Nephron (organoid): ENCODE data around the gene LRRC10B.

Experiments used
- H3K27ac Mint-ChIP-seq, 3 experiments: 2 replicates each; pipeline ENCODE4 v1.8.0; 2020; ENCODE audit warnings: mixed read lengths in 3 of 3, mild to moderate bottlenecking in 2 of 3, moderate library complexity in 1 of 3
- H3K27me3 Mint-ChIP-seq: 2 replicates; pipeline ENCODE4 v1.8.0; 2021; ENCODE audit warnings: low read depth, mild to moderate bottlenecking, moderate library complexity, mixed read lengths
- H3K36me3 Mint-ChIP-seq: 2 replicates; pipeline ENCODE4 v1.8.0; 2020; ENCODE audit warnings: low read depth, mixed read lengths
- H3K4me1 Mint-ChIP-seq: 2 replicates; pipeline ENCODE4 v1.8.0; 2020; ENCODE audit warnings: mixed read lengths
- H3K4me3 Mint-ChIP-seq, 3 experiments: 2 replicates each; pipeline ENCODE4 v1.8.0; 2020; ENCODE audit warnings: mild to moderate bottlenecking in 3 of 3, mixed read lengths in 3 of 3, moderate library complexity in 2 of 3
- H3K9me3 Mint-ChIP-seq: 2 replicates; pipeline ENCODE4 v1.8.0; 2020; ENCODE audit warnings: mixed read lengths
- TF ChIP-seq, protein P1 (sequence below), 3 experiments: fragments of 200-600 bp; sonication (generic); IDR thresholded peaks; one replicate each; pipeline ENCODE4 v1.5.0; 2021; ENCODE audit warnings: antibody characterized with exemption in 3 of 3; ENCODE audit not compliant: unreplicated experiment in 3 of 3

LRRC10B gene

DNA sequence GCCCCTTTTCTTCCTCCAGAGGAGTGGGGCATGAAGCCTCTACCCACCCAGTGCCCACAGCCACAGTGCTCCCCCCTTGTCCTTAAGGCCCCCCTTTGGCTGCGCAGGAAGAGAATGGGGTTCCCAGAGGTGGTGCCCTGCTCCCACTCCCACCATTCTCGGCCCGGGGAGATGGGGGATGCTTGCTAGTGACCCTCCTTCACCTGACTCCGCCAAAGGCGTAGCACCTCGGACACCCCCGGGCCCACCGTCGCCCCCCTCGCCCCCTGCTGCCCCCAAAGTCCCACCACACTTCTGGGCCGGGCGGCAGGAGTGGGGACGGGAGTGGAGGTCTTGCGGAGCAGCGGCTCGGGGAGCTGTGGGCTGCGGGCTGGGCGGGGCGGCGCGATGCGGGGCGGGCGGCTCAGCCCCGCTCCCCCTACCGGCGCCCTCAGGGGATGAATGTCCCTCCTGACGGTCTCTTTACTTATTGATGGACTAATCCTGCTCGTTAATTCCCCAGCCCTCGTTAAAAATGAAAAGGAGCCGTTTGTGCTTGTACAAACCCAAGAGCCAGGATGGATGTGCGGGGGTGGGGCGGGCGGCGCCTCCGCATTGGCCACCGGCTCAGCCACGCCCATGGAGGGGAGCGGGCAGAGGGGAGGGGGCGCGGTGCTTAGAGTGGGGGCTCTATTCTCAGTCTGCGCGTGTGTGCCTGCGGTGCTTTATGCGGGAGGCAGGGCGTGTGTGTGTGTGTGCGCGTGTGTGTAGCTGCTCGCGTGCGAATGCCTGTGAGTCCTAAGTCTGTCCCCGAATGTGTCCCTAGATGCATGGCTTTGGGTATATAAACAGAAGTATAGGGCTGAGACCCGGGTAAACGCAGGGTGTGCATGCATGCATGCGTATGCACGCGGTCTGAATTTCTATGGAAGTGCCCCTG is 46.8 kb downstream of the LRRC10B start:
- H3K4me1 Mint-ChIP-seq: peaks cover 40% of the 10 kb centered on the region
- H3K27ac Mint-ChIP-seq: no peak overlapping the region
- peaks cover 72% of the 10 kb centered on the region for H3K27me3 Mint-ChIP-seq
- no peaks in the 10 kb centered on the region for H3K36me3 Mint-ChIP-seq
- H3K4me3 Mint-ChIP-seq: peak overlapping the region; percentile 54 to 58 (median 56)
- TF ChIP-seq, protein P1, sequence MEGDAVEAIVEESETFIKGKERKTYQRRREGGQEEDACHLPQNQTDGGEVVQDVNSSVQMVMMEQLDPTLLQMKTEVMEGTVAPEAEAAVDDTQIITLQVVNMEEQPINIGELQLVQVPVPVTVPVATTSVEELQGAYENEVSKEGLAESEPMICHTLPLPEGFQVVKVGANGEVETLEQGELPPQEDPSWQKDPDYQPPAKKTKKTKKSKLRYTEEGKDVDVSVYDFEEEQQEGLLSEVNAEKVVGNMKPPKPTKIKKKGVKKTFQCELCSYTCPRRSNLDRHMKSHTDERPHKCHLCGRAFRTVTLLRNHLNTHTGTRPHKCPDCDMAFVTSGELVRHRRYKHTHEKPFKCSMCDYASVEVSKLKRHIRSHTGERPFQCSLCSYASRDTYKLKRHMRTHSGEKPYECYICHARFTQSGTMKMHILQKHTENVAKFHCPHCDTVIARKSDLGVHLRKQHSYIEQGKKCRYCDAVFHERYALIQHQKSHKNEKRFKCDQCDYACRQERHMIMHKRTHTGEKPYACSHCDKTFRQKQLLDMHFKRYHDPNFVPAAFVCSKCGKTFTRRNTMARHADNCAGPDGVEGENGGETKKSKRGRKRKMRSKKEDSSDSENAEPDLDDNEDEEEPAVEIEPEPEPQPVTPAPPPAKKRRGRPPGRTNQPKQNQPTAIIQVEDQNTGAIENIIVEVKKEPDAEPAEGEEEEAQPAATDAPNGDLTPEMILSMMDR (IDR thresholded peaks at IDR 0.05; ENCODE audit: unreplicated experiment in 3 of 3): peak; percentile 29 to 45 (median 34)
- H3K9me3 Mint-ChIP-seq: no peaks in the 10 kb centered on the region

- no peaks in the 10 kb centered on the region for H3K9me3 Mint-ChIP-seq
- H3K36me3 Mint-ChIP-seq: no peaks in the 10 kb centered on the region
- TF ChIP-seq, protein P1 (IDR thresholded peaks at IDR 0.05; ENCODE audit: unreplicated experiment in 3 of 3): no peak
- peaks cover 79% of the 10 kb centered on the region for H3K27me3 Mint-ChIP-seq
- peaks cover 40% of the 10 kb centered on the region for H3K4me1 Mint-ChIP-seq
- H3K4me3 Mint-ChIP-seq: no peak overlapping the region
- no peak overlapping the region for H3K27ac Mint-ChIP-seq
These were observed 47.4 kb downstream of the LRRC10B start for GRCh38 chr11:61555978-61556377.

DNA sequence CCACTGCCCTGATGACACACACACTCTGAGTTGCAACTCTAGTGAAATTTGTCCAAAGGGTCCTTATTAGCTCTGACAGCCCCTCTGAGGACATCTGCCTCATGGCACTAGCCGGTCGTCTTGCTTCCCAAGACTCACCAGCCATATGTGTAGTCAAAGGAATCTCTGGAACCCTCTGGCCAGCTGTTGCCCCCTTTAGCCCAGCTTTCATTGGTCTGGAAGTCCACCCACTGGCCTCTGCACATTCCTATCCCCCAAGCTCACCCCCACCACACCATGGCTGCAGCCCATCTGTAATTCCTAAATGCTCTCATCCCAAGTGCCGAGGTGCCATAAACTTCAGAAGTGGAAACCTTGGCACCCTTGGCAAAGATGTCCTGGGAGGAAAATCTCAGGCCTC is 48.1 kb downstream of the LRRC10B start:
- Mint-ChIP-seq H3K27me3 (peaks cover 82% of the 10 kb centered on the region), H3K9me3 (no peaks in the 10 kb centered on the region), H3K4me1 (peaks cover 40% of the 10 kb centered on the region), H3K27ac (no peak overlapping the region), H3K4me3 (peak overlapping the region; percentile 35 to 66 (median 58)), H3K36me3 (no peaks in the 10 kb centered on the region)
- TF ChIP-seq, protein P1 (IDR thresholded peaks at IDR 0.05; ENCODE audit: unreplicated experiment in 3 of 3): no peak
